K562 (cell line): Measurements from ENCODE around the gene CDKN2D. TPM values are rescaled to one million over a fixed set of nuclear protein-coding genes. Genes with fewer than 3 reads are reported as not detected.

ENCODE experiments used
- CBX2 ChIP-seq: fragments of 200-600 bp; sonication (generic); IDR thresholded peaks from one replicate; pipeline ENCODE4 v1.6.1; 2012; ENCODE audit warnings: mild to moderate bottlenecking, low read length, inconsistent platforms; ENCODE audit not compliant: insufficient read depth, poor library complexity, severe bottlenecking
- CHD4 ChIP-seq: fragments of 200-600 bp; sonication (generic); IDR thresholded peaks from 3 replicates; pipeline ENCODE4 v1.6.1; 2012; ENCODE audit warnings: low read depth, mild to moderate bottlenecking, mixed read lengths, low read length, inconsistent platforms; ENCODE audit not compliant: insufficient read depth, insufficient replicate concordance, poor library complexity, severe bottlenecking
- EWSR1 ChIP-seq: fragments of 450-650 bp; IDR thresholded peaks from 2 replicates; pipeline ENCODE4 v1.6.1; 2018; ENCODE audit warnings: borderline replicate concordance, mild to moderate bottlenecking, low read depth, moderate library complexity; ENCODE audit not compliant: partially characterized antibody
- HDAC8 ChIP-seq: fragments of 450-650 bp; IDR thresholded peaks from 2 replicates; pipeline ENCODE4 v1.6.1; 2016; ENCODE audit warnings: mild to moderate bottlenecking, missing genetic modification characterization, moderate library complexity, missing compliant biosample characterization
- MXI1 ChIP-seq: IDR thresholded peaks from 2 replicates; pipeline ENCODE4 v1.6.1; 2011; ENCODE audit warnings: low read depth, mild to moderate bottlenecking, improper control_type of control experiment, low read length
- PRPF4 ChIP-seq: fragments of 200-400 bp; formaldehyde crosslinking; IDR thresholded peaks from one replicate; pipeline ENCODE4 v1.6.1; 2017; ENCODE audit warnings: low read length, low read depth, mild to moderate bottlenecking; ENCODE audit not compliant: insufficient read depth, poor library complexity, severe bottlenecking
- SLC30A9 ChIP-seq: fragments of 250-450 bp; sonication (Bioruptor Pico); IDR thresholded peaks from 2 replicates; pipeline ENCODE4 v1.8.0; 2022; ENCODE audit warnings: mild to moderate bottlenecking, moderate library complexity
- TARDBP ChIP-seq: fragments of 450-650 bp; IDR thresholded peaks from 2 replicates; pipeline ENCODE4 v1.6.1; 2016
- polyA plus RNA-seq, 8 experiments: library from polyadenylated mRNA; depleted of rRNA in 4 of 8; stranded (reverse) in 5 of 8; unstranded in 3 of 8; fragments of >200 nt; fragmentation: Nextera tagmentation in 2 of 8; fragmentation: Illumina TruSeq in 1 of 8; extraction: Ambion mirVana in 2 of 8; extraction: Trizol in 1 of 8; gene quantifications; 2 replicates each; pipeline versions ENCODE4 v1.2.1 to v1.2.3, GENCODE V29; 2011 to 2014; ENCODE audit warnings: inconsistent platforms in 1 of 8, missing spikeins in 1 of 8
- total RNA-seq, 7 experiments: library from RNA; depleted of rRNA in 6 of 7; stranded (reverse); fragments of >200 nt in 6 of 7; fragmentation: Illumina TruSeq in 2 of 7; extraction: Trizol in 2 of 7; gene quantifications; 2 replicates each; pipeline versions ENCODE4 v1.2.1 to v1.2.3, GENCODE V29; 2011 to 2021; ENCODE audit warnings: low replicate concordance in 1 of 7
- TF ChIP-seq, protein P1 (sequence below): fragments of 450-650 bp; IDR thresholded peaks from 2 replicates; pipeline ENCODE4 v1.6.1; 2016; ENCODE audit warnings: missing biosample characterization, missing genetic modification characterization
- TF ChIP-seq, protein P2 (sequence below): IDR thresholded peaks from 2 replicates; pipeline ENCODE4 v1.6.1; 2011; ENCODE audit not compliant: insufficient read length; ENCODE audit errors: extremely low read depth
- TF ChIP-seq, protein P3 (sequence below): fragments of 450-650 bp; IDR thresholded peaks from 2 replicates; pipeline ENCODE4 v1.6.1; 2016; ENCODE audit warnings: low read depth
- TF ChIP-seq, protein P4 (sequence below): fragments of 450-650 bp; conservative IDR thresholded peaks from 2 replicates; pipeline ENCODE4 v1.6.1; 2016; ENCODE audit warnings: missing genetic modification characterization, low read depth, mild to moderate bottlenecking, missing compliant biosample characterization, moderate library complexity
- TF ChIP-seq, protein P5 (sequence below): fragments of 250-450 bp; sonication (Bioruptor Pico); IDR thresholded peaks from 2 replicates; pipeline ENCODE4 v1.5.0; 2021

CDKN2D gene
- total and polyA plus RNA-seq, 9 of the 15 experiments (the other 6 are each of a cell fraction or from before 2014, with no cell fraction given), result 0.41 to 8.2 (median 3.7) TPM

DNA sequence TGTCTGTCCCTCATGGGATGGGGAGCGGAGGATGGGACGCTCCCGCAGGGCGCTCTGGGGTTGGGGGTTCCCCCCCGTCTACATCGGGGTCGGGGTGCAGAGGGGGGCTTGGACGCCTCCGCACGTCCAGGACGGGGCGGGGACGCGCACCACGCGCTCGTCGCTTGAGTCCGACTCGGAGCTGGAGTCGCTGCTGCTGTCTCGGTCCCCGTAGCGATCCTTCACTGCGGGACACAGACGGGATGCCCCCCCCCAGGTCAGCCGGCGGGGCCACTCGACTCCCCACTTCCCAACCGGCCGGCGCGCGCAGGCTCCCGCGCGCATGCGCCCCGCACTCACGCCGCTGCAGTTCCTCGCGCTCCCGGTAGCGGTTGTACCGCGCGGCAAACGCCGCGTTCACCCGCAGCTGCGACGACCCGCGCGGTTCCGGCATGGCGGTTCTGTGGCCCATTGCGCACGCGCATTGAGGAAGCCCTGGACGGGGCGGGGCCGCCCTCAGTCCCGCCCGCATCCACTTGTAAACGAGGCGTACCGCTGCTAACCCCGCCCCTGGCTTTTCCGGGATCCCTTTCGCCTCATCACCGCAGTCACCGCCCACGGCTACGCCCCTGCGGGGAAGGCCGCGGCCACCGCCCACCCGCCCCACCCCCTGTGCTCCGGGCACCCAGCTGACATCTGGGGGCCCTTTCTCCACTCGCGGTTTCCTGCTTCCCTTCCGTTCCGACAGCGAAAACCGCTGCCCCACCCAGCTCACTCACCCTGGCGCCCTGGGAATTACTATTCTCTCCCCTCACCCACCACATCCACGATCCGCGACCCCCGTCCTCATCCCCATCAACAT lies 3.0 kb downstream of the CDKN2D start, which contains the start of gene KRI1 (continued):
- TF ChIP-seq, protein P1, sequence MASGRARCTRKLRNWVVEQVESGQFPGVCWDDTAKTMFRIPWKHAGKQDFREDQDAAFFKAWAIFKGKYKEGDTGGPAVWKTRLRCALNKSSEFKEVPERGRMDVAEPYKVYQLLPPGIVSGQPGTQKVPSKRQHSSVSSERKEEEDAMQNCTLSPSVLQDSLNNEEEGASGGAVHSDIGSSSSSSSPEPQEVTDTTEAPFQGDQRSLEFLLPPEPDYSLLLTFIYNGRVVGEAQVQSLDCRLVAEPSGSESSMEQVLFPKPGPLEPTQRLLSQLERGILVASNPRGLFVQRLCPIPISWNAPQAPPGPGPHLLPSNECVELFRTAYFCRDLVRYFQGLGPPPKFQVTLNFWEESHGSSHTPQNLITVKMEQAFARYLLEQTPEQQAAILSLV (tag), result no peak
- TF ChIP-seq PRPF4 (no peak), TARDBP (no peak), HDAC8 (tag) (no peak), EWSR1 (no peak), CBX2 (no peak), CHD4 (no peak), SLC30A9 (CRISPR knock-in tag) (no peak), MXI1 (no peak)
- TF ChIP-seq, protein P2, sequence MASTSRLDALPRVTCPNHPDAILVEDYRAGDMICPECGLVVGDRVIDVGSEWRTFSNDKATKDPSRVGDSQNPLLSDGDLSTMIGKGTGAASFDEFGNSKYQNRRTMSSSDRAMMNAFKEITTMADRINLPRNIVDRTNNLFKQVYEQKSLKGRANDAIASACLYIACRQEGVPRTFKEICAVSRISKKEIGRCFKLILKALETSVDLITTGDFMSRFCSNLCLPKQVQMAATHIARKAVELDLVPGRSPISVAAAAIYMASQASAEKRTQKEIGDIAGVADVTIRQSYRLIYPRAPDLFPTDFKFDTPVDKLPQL, result no peak
- TF ChIP-seq, protein P3, sequence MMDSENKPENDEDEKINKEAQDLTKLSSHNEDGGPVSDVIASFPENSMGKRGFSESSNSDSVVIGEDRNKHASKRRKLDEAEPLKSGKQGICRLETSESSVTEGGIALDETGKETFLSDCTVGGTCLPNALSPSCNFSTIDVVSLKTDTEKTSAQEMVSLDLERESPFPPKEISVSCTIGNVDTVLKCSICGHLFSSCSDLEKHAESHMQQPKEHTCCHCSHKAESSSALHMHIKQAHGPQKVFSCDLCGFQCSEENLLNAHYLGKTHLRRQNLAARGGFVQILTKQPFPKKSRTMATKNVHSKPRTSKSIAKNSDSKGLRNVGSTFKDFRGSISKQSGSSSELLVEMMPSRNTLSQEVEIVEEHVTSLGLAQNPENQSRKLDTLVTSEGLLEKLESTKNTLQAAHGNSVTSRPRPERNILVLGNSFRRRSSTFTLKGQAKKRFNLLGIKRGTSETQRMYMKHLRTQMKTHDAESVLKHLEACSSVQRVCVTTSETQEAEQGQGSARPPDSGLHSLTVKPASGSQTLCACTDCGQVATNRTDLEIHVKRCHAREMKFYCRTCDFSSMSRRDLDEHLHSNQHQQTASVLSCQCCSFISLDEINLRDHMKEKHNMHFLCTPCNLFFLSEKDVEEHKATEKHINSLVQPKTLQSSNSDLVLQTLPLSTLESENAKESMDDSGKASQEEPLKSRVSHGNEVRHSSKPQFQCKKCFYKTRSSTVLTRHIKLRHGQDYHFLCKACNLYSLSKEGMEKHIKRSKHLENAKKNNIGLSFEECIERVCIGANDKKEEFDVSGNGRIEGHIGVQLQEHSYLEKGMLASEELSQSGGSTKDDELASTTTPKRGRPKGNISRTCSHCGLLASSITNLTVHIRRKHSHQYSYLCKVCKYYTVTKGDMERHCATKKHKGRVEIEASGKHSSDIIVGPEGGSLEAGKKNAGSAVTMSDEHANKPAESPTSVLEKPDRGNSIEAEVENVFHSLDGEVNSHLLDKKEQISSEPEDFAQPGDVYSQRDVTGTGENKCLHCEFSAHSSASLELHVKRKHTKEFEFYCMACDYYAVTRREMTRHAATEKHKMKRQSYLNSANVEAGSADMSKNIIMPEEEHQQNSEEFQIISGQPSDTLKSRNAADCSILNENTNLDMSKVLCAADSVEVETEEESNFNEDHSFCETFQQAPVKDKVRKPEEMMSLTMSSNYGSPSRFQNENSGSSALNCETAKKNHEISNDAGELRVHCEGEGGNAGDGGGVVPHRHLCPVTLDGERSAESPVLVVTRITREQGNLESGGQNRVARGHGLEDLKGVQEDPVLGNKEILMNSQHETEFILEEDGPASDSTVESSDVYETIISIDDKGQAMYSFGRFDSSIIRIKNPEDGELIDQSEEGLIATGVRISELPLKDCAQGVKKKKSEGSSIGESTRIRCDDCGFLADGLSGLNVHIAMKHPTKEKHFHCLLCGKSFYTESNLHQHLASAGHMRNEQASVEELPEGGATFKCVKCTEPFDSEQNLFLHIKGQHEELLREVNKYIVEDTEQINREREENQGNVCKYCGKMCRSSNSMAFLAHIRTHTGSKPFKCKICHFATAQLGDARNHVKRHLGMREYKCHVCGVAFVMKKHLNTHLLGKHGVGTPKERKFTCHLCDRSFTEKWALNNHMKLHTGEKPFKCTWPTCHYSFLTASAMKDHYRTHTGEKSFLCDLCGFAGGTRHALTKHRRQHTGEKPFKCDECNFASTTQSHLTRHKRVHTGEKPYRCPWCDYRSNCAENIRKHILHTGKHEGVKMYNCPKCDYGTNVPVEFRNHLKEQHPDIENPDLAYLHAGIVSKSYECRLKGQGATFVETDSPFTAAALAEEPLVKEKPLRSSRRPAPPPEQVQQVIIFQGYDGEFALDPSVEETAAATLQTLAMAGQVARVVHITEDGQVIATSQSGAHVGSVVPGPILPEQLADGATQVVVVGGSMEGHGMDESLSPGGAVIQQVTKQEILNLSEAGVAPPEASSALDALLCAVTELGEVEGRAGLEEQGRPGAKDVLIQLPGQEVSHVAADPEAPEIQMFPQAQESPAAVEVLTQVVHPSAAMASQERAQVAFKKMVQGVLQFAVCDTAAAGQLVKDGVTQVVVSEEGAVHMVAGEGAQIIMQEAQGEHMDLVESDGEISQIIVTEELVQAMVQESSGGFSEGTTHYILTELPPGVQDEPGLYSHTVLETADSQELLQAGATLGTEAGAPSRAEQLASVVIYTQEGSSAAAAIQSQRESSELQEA, result no peak
- TF ChIP-seq, protein P4, sequence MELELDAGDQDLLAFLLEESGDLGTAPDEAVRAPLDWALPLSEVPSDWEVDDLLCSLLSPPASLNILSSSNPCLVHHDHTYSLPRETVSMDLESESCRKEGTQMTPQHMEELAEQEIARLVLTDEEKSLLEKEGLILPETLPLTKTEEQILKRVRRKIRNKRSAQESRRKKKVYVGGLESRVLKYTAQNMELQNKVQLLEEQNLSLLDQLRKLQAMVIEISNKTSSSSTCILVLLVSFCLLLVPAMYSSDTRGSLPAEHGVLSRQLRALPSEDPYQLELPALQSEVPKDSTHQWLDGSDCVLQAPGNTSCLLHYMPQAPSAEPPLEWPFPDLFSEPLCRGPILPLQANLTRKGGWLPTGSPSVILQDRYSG (tag), result no peak
- TF ChIP-seq, protein P5, sequence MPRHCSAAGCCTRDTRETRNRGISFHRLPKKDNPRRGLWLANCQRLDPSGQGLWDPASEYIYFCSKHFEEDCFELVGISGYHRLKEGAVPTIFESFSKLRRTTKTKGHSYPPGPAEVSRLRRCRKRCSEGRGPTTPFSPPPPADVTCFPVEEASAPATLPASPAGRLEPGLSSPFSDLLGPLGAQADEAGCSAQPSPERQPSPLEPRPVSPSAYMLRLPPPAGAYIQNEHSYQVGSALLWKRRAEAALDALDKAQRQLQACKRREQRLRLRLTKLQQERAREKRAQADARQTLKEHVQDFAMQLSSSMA, result no peak
